Measurements from ENCODE around the gene NLK.
A peak's percentile ranks its signal among the peaks of the same experiment; 100 is the strongest.
"Not testable (repeated sequence)": the region's sequence is repeated elsewhere in the genome, so short reads cannot be mapped to it uniquely, and the experiment has no call there.

NLK gene

GRCh38 chr17:28071891-28072606 lies 29.6 kb downstream of the NLK start:
- DNase-seq (ENCODE audit: insufficient read length, low spot score) (no peak), FAIRE-seq (no peak)

- FAIRE-seq (peak; percentile 80), DNase-seq (ENCODE audit: insufficient read length, low spot score) (no peak)
These were observed 30.6 kb downstream of the NLK start for GRCh38 chr17:28072936-28073533.

GRCh38 chr17:28074010-28074409 lies 31.5 kb downstream of the NLK start:
- FAIRE-seq (no peak), DNase-seq (ENCODE audit: insufficient read length, low spot score) (no peak)

DNA sequence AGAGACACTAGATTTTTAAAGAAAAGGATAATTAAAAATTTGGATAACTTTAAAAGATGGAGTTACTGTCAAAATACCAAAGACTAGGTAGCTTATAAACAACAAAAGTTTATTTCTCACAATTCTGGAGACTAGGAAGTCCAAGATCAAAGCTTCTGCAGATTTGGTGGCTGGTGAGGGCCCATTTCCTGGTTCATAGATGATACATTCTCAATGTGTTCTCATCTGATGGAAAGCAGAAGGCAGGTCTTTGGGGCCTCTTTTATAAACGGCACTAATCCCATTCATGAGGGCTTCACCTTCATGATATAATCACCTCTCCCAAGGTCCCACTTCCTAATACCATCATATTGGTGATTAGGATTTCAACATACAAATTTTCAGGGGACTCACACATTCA lies 33.7 kb downstream of the NLK start:
- FAIRE-seq (no peak), DNase-seq (ENCODE audit: insufficient read length, low spot score) (no peak)

GRCh38 chr17:28077140-28077539 lies 34.7 kb downstream of the NLK start:
- not testable (repeated sequence) for FAIRE-seq; DNase-seq (ENCODE audit: insufficient read length, low spot score)

DNA sequence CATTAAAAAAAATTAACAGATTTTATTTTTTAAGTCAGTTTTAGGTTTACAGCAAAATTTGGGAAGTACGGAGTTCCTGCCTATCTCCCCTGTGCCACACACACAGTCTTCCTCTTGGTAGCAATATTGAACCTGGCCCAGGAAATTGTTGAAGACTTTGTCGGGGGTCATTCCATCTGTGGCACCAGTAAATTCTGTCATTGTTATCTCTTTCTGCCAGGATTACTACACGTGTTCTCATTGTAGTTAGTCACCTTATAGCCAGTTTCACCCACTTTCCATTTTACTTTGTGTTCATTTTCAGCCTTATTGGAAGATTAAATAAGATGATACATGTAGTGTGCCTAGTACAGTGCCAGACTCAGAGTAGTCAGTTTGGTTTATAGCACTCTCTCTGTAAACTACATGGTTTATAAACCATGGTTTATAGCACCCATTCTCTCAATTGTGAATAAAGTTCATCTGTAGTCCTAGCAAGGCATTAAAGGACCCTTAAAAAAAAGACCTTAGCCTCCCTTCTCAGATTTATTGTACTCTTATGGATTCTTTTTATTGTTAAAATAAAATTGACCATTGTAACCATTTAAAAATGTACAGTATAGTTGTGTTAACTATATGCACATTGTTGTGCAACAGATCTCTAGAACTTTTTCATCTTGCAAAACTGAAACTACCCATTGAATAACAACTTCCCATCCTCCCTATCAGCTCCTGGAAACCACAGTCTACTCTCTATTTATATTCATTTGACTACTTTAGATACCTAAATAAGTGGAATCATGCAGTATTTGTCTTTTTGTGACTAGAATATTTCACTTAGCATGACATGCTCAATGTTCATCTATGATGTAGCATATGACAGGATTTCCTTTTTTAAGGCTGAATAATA lies 36.1 kb downstream of the NLK start:
- FAIRE-seq (no peak), DNase-seq (ENCODE audit: insufficient read length, low spot score) (no peak)

DNA sequence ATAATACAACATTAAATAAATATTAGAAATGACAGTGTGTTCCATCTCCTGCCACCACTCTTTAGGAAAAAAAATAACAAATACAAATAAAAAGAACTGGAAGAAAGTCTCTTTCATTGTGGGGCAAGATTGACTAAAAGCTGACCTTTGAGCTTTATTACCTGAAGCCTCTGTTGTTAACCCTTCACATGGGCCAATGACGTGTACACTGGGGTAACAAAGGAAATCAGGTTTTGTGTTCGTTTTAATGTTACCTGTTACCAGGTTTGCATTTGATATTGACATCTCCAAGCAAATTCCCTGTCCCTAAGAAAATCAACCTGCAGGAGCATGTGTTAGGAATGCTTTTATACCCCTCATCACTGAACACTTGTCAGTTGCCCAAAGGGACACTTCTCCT lies 39.0 kb downstream of the NLK start:
- no peak for DNase-seq (ENCODE audit: insufficient read length, low spot score)
- no peak for FAIRE-seq

DNA sequence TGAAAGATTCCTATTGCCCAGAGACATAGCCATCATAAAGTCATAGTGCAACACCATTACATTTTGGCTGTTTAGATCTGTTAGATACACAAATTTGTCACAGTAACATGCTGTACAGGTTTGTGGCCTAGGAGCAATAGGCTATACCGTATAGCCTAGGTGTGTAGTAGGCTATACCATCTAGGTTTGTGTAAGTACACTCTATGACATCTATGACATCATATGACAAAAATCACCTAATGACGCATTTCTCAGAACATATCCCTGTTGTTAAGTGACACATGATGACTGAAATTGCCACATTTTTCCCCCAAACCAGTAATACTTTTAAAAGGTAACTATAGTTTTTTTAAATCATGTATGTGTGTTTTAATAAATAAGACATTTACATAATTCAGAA lies 43.3 kb downstream of the NLK start:
- FAIRE-seq: no peak

DNA sequence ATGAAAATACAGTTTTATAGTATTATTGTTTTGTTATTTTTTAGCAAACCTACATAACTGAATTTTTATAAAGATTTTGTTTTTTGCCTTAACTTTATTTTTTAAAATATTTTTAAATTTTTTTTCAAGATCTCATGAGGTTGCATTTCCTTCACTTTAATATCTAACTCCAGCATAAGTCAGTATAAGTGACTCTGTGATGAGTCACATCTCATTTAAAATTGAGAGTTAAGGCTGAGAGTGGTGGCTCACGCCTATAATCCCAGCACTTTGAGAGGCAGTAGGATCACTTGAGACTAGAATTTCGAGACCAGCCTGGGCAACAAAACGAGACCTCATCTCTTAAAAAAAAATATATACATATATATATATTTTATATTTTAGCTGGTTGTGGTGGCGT lies 44.0 kb downstream of the NLK start:
- FAIRE-seq (no peak), DNase-seq (ENCODE audit: insufficient read length, low spot score) (no peak)

More for the DNA sequence above, 43.3 kb downstream of the NLK start:
- no peak for DNase-seq (ENCODE audit: insufficient read length, low spot score)

DNA sequence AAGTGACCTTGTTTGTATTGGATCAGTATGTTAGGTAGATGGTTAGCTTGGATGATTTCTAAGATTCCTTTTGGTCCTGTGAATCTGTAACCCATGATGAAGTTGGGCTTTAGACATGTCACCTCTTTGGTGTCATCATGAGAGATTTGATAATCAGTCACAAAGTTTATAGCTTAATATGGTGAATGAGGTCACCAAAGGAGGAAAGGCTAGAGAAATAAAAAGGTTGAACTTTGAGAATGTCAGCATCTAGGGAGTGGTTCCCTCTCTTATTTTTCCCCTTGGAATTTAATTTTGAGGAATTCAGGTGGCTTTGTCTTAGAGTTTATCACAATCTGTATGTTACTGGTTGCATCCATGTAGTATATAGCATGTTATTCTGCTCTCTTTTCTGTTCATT lies 45.3 kb downstream of the NLK start:
- peak; percentile 57 for FAIRE-seq
- no peak for DNase-seq (ENCODE audit: insufficient read length, low spot score)

GRCh38 chr17:28090551-28090950 lies 48.1 kb downstream of the NLK start:
- no peak for FAIRE-seq
- no peak for DNase-seq (ENCODE audit: insufficient read length, low spot score)

DNA sequence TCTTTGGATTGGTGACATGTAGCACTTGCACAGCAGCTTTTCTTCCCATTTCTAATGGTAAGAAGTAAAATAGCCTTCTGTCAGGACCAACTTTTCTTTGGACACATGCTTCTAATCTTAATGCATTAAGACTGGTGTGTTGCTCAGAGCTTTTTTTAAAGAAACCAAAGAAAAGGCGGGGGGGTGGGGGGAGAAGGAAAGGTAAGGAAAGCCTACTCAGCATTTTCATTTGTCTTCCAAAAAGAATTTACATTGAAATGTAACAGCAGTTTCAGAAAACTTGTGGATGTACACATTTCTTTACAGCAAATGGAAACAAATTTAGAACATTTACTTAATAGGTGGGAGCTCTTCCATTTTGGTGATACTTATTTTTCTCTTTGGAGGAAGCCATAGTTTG lies 49.6 kb downstream of the NLK start:
- FAIRE-seq (peak; percentile 69), DNase-seq (ENCODE audit: insufficient read length, low spot score) (no peak)

GRCh38 chr17:28093999-28094716 lies 51.7 kb downstream of the NLK start:
- DNase-seq (ENCODE audit: insufficient read length, low spot score) (no peak), FAIRE-seq (peak; percentile 14)

DNA sequence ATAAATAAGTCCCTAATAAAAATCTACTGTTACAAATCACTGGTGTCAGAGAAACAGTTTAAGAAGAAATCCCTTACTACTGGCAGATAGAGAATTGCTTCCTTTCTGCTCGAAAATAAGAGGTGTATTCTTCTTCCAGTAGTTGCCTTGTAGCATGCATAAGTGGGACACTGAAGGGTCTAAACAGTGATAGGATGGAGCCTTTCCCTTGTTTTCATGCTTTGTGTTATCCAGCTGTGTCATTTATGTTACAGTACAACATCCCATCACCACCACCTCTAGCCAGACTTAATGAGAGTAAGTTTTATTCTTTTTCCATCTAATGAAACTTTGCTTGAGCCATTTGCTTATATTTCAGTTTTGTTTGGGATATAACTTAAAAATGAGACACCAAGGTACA lies 54.3 kb downstream of the NLK start:
- no peak for DNase-seq (ENCODE audit: insufficient read length, low spot score)
- FAIRE-seq: no peak

GRCh38 chr17:28097254-28097653 lies 54.8 kb downstream of the NLK start:
- DNase-seq (ENCODE audit: insufficient read length, low spot score) (no peak), FAIRE-seq (no peak)

- no peak for DNase-seq (ENCODE audit: insufficient read length, low spot score)
- no peak for FAIRE-seq
These were observed 55.4 kb downstream of the NLK start for GRCh38 chr17:28097901-28098300.

DNA sequence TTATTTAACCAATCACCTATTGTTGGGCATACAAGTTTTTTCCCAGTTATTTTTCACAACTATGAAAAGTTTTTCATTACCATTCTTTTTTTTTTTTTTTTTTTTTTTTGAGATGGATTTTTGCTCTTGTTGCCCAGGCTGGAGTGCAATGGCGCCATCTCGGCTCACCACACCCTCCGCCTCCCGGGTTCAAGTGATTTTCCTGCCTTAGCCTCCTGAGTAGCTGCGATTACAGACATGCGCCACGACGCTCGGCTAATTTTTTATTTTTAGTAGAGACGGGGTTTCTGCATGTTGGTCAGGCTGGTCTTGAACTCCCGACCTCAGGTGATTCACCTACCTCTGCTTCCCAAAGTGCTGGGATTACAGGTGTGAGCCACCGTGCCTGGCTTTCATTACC lies 56.1 kb downstream of the NLK start:
- not testable (repeated sequence) for FAIRE-seq; DNase-seq (ENCODE audit: insufficient read length, low spot score)

DNA sequence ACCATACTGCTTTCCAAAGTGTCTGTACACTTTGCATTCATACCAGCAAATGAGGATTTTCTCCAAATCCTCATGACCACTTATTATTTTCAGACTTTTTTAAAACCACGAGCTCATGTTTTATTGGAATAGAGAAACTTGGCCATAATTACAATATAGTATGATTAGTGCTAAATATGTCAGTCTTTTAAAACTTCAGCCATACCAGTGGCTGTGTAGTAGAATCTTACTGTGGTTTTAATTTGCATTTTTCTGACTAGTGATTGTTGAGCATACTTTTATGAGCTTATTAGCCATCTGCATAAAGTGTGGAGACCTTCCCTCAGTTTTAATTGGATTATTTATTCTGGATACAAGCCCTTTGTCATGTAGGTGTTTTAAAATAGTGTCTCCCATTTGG lies 57.8 kb downstream of the NLK start:
- no peak for FAIRE-seq
- no peak for DNase-seq (ENCODE audit: insufficient read length, low spot score)

DNA sequence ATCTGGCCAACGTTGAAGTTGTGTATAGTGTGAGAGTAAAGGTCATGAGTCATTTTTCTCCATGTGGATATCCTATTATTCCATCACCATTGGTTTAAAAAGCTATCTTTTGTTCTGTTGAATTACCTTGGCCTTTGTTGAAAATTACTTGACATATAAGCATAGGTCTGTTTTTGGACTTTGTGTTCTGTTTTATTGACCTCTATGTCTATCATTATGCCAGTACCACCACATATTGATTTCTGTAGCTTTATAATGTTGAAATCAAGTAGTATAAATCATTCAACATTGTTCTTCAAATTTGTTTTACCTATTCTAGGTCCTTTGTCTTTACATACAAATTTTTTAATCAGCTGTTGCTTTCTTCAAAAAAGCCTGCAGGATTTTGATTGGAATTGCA lies 58.5 kb downstream of the NLK start:
- DNase-seq (ENCODE audit: insufficient read length, low spot score): no peak
- FAIRE-seq: no peak

DNA sequence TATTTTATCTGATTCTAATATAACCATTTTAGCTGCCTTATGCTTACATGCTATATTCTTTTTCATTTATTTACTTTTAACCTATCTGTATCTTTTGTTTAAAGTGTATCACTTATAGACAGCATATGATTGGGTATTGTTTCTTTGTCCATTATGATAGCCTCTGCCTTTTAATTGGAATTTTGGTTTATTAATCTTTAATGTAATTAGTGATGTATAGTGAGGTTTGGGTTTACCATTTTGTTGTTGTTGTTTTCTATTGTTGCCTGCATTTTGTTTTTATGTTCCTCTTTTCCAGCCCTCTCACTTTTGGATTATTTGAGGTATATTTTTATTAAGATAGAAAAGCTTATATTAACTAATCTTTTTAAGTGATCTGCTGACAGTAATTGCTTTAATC lies 59.4 kb downstream of the NLK start:
- FAIRE-seq (no peak), DNase-seq (ENCODE audit: insufficient read length, low spot score) (no peak)

DNA sequence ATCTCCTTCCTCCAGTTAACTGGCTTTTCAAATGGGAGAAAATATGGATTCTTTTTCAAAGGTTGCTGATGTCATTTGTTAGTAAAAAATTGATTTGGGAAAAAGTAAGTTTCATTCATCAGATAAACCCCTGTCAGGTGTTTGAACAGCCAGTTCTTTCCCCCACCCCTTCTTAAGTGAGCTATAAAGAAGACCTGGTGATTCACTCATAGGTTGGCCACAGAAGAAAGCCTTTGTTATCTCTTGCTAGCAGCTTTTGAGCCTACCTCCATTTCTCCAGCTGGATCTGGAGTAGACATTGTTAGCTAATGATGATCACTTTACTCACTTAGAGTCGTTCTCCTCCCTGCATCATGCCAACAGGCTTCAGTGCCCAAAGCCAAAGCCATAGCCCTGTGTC lies 63.0 kb downstream of the NLK start:
- DNase-seq (ENCODE audit: insufficient read length, low spot score) (no peak), FAIRE-seq (peak; percentile 26)
